Neutrophil (primary cell): ENCODE results near the gene GALK1.
"Not testable (repeated sequence)": the region's sequence is repeated elsewhere in the genome, so short reads cannot be mapped to it uniquely, and the experiment has no call there.

Source experiments
- H3K27ac ChIP-seq: fragments of 200-600 bp; sonication (generic); 2 replicates; pipeline ENCODE4 v1.5.1; 2016; ENCODE audit warnings: mild to moderate bottlenecking, moderate library complexity
- H3K27me3 ChIP-seq: fragments of 200-600 bp; sonication (generic); 2 replicates; pipeline ENCODE4 v1.6.0; 2016; ENCODE audit warnings: mild to moderate bottlenecking
- H3K36me3 ChIP-seq: fragments of 200-600 bp; sonication (generic); 2 replicates; pipeline ENCODE4 v1.5.1; 2017
- H3K4me1 ChIP-seq, 2 experiments: fragments of 200-600 bp in 1 of 2; sonication (generic) in 1 of 2; 1 replicate in 1 of 2; 2 replicates in 1 of 2; pipeline versions ENCODE4 v1.5.1 to v1.6.1; 2013 to 2016; ENCODE audit warnings: low read depth in 1 of 2, low read length in 1 of 2, mild to moderate bottlenecking in 1 of 2, moderate library complexity in 1 of 2; ENCODE audit not compliant: control insufficient read depth in 1 of 2, insufficient read depth in 1 of 2
- H3K4me3 ChIP-seq, 2 experiments: fragments of 200-600 bp in 1 of 2; sonication (generic) in 1 of 2; 1 replicate in 1 of 2; 2 replicates in 1 of 2; pipeline ENCODE4 v1.5.1; 2013 to 2016; ENCODE audit warnings: low read depth in 1 of 2, low read length in 1 of 2, mild to moderate bottlenecking in 1 of 2, moderate library complexity in 1 of 2
- H3K9me3 ChIP-seq: fragments of 200-600 bp; sonication (generic); 2 replicates; pipeline ENCODE4 v1.5.1; 2016
- CTCF ChIP-seq: fragments of 200-600 bp; sonication (generic); IDR thresholded peaks from 2 replicates; pipeline ENCODE4 v1.5.1; 2016; ENCODE audit warnings: antibody characterized with exemption

Gene GALK1

GRCh38 chr17:75779987-75780889, 15.2 kb upstream of the GALK1 start:
- TF ChIP-seq CTCF = no peak
- Histone ChIP-seq H3K27me3 (no peaks in the 10 kb centered on the region), H3K4me3 (peak overlapping the region; percentile 98 to 100), H3K27ac (peak overlapping the region; percentile 100), H3K4me1 (peaks cover 74 to 77% of the 10 kb centered on the region in 2 experiments), H3K36me3 (peaks cover 40% of the 10 kb centered on the region), H3K9me3 (no peaks in the 10 kb centered on the region)

- H3K36me3 ChIP-seq = peaks cover 49% of the 10 kb centered on the region
- peak overlapping the region; percentile 100 for H3K27ac ChIP-seq
- H3K9me3 ChIP-seq = no peaks in the 10 kb centered on the region
- H3K4me1 ChIP-seq = peaks cover 77 to 80% of the 10 kb centered on the region in 2 experiments
- H3K4me3 ChIP-seq = peak overlapping the region; percentile 98 to 100
- peak; percentile 40 for TF ChIP-seq CTCF
- no peaks in the 10 kb centered on the region for H3K27me3 ChIP-seq
Observed at GRCh38 chr17:75779250-75779986, 14.4 kb upstream of the GALK1 start.

GRCh38 chr17:75778861-75779249, 13.9 kb upstream of the GALK1 start:
- H3K4me3 ChIP-seq = peak overlapping the region; percentile 98 to 100
- peaks cover 71 to 75% of the 10 kb centered on the region in 2 experiments for H3K4me1 ChIP-seq
- peak; percentile 73 for TF ChIP-seq CTCF

GRCh38 chr17:75778066-75778860, 13.3 kb upstream of the GALK1 start:
- H3K27ac ChIP-seq = peak overlapping the region; percentile 100
- H3K4me1 ChIP-seq = peaks cover 66 to 69% of the 10 kb centered on the region in 2 experiments
- H3K9me3 ChIP-seq, H3K27me3 ChIP-seq: not testable (repeated sequence)
- H3K36me3 ChIP-seq = peaks cover 55% of the 10 kb centered on the region
- peak overlapping the region; percentile 98 to 100 for H3K4me3 ChIP-seq

More at GRCh38 chr17:75778861-75779249, 13.9 kb upstream of the GALK1 start:
- peaks cover 54% of the 10 kb centered on the region for H3K36me3 ChIP-seq
- no peaks in the 10 kb centered on the region for H3K27me3 ChIP-seq
- peak overlapping the region; percentile 100 for H3K27ac ChIP-seq
- H3K9me3 ChIP-seq = no peaks in the 10 kb centered on the region

- H3K36me3 ChIP-seq = peaks cover 55% of the 10 kb centered on the region
- H3K27me3 ChIP-seq = no peaks in the 10 kb centered on the region
- TF ChIP-seq CTCF = no peak
- H3K4me1 ChIP-seq = peaks cover 57 to 60% of the 10 kb centered on the region in 2 experiments
- H3K4me3 ChIP-seq = peak overlapping the region; percentile 98 to 100
- H3K9me3 ChIP-seq = no peaks in the 10 kb centered on the region
- peak overlapping the region; percentile 100 for H3K27ac ChIP-seq
Observed at GRCh38 chr17:75777296-75777922, 12.4 kb upstream of the GALK1 start.
